ENCODE measurements around the gene CACNA1S. TPM values are rescaled to one million over a fixed set of nuclear protein-coding genes. Genes with fewer than 3 reads are reported as not detected.

CACNA1S gene
- total and polyA plus RNA-seq, 2 of the 4 experiments (the other 2 are of a cell fraction): not detected

- Histone ChIP-seq H2AK5ac (ENCODE audit: low read depth, low read length) (no peak overlapping the region), H3K4me2 (ENCODE audit: low read depth, low read length) (no peak overlapping the region), H3K36me3 (ENCODE audit: control insufficient read depth, insufficient read depth, low read length) (no peaks in the 10 kb centered on the region), H3K4ac (ENCODE audit: low read depth, low read length) (no peak overlapping the region), H3K9ac (ENCODE audit: low read depth, low read length) (no peak overlapping the region), H3K23ac (ENCODE audit: low read depth, low read length) (no peak overlapping the region), H4K5ac (ENCODE audit: low read depth, low read length) (no peak overlapping the region), H2BK120ac (ENCODE audit: low read depth, low read length) (no peak overlapping the region), H3K9me3 (ENCODE audit: control insufficient read depth, insufficient read depth, low read length) (no peaks in the 10 kb centered on the region), H3K79me1 (ENCODE audit: low read depth in 1 of 2, low read length in 2 of 2) (no peaks in the 10 kb centered on the region), H3K14ac (replicated peaks; ENCODE audit: low read depth, low read length) (no peak overlapping the region), H2AK9ac (replicated peaks; ENCODE audit: low read depth, low read length, poor library complexity) (no peak overlapping the region), H4K8ac (ENCODE audit: low read depth in 2 of 2, low read length in 2 of 2) (no peak overlapping the region), H3K18ac (ENCODE audit: low read depth, low read length) (no peak overlapping the region), H2BK15ac (ENCODE audit: low read depth, low read length) (no peak overlapping the region), H3K56ac (ENCODE audit: extremely low read depth, insufficient read depth, low read length) (no peak overlapping the region), H2BK5ac (ENCODE audit: low read depth, low read length, poor library complexity, severe bottlenecking) (no peak overlapping the region), H3K4me3 (ENCODE audit: insufficient read depth, low read depth, low read length) (no peak overlapping the region), H3K27me3 (ENCODE audit: control insufficient read depth, insufficient read depth, low read length) (peaks cover 42% of the 10 kb centered on the region), H3K27ac (ENCODE audit: insufficient read depth, low read length) (no peak overlapping the region), H4K91ac (ENCODE audit: insufficient read depth, low read depth, low read length) (no peak overlapping the region), H2BK20ac (ENCODE audit: low read depth, low read length) (no peak overlapping the region), H3K9me1 (ENCODE audit: insufficient read depth, low read length) (no peaks in the 10 kb centered on the region), H3K4me1 (ENCODE audit: control insufficient read depth, insufficient read depth, low read length) (no peaks in the 10 kb centered on the region), H2AFZ (replicated peaks; ENCODE audit: low read length, poor library complexity) (no peak overlapping the region), H4K20me1 (ENCODE audit: insufficient read depth, low read length) (no peaks in the 10 kb centered on the region)
- dilution Hi-C loops (cut with HindIII; ENCODE audit: low sequenced_read_pairs, unreplicated experiment) (no loop called here), in situ Hi-C loops (cut with MboI; ENCODE audit: low sequenced_read_pairs) (no loop called here), intact Hi-C loops (cut with micrococcal nuclease) (no loop called here)
- DNase-seq (no peak), ATAC-seq (ENCODE audit: low read depth) (no peak)
- 20% methylated on average over 1 of the region's 2 CpGs; no CpG with 5 or more reads in 1 of the 2 experiments for WGBS, 2 experiments (ENCODE audit: extremely low coverage in 2 of 2, insufficient read length in 1 of 2)
- ChIA-PET POLR2A (ENCODE audit: unreplicated experiment) (no interaction called here), CTCF (no interaction called here)
- BruUV-seq (replicated peaks): no TSS peak
- TF ChIP-seq RFX5 (IDR thresholded peaks at IDR 0.05; ENCODE audit: low read depth, low read length) (no peak), MXI1 (IDR thresholded peaks at IDR 0.05; ENCODE audit: borderline replicate concordance, low read depth, low read length) (no peak), MAZ (IDR thresholded peaks at IDR 0.05; ENCODE audit: borderline replicate concordance, low read depth, low read length) (no peak), RCOR1 (IDR thresholded peaks at IDR 0.05; ENCODE audit: insufficient replicate concordance, low read length) (no peak), NFE2L2 (IDR thresholded peaks at IDR 0.05; ENCODE audit: low read depth, low read length) (no peak), CHD1 (IDR thresholded peaks at IDR 0.05; ENCODE audit: low read depth, low read length) (no peak)
Observed at GRCh38 chr1:201039418-201039817, 72.8 kb downstream of the CACNA1S start.

Measured in IMR-90 (cell line).